ENCODE results near the gene MICAL2.

Gene MICAL2

DNA sequence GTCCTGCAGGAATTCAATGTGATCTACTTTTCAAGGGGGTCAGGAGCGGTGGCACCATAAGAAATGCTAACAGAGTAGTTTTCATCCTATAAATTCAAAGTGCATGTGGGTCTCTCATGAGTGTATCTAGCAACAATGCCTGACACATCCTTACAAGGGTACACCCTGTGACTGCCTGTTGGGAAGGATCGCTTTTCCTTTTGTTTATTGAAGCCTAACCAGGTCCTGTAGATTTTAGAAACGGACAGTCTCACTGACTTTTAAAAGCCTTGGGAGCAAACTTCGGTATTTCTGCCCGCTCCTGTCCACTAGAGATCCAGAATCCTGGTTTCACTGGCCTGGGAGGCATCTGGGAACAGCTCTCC lies 102.4 kb downstream of the MICAL2 start:
- DNase-seq, result no peak

GRCh38 chr11:12213883-12214282 lies 103.5 kb downstream of the MICAL2 start:
- DNase-seq, result no peak

DNA sequence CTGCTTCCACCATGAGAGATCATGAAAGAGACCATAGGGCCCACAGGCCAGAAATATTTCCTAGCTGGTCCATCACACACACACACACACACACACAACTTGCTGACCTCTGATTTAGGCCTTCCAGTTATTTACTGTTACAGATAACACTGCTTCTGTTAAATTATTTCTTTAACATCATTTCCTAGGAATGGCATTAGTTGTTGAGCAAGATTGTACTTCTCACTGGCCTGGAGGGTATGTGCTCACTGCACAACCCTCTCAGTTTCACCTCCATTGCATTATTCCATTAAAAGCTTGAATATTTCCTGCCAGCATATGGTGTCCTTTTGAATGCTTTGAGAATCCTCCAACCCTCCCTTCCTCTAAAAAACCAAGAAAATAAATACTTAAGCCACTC lies 104.4 kb downstream of the MICAL2 start:
- DNase-seq, result no peak

DNA sequence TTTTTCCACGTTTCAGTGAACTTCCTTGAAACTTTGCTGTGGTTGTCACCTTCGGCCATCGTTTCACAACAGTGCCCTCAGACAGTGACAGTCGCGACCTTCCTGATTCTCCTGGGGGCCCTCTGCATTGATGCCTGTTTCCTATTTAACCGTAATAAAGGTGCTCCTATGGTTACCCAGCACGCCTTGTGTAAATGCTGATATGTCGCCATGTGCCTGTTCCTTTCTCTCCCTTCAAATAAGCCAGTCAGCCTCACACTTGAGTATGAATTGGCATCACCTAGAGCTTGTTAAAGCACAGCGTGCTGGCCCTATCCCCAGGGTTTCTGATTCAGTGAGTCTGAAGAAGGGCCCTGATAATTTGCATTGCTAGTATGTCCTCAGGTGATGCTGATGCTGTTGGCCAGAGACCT lies 104.8 kb downstream of the MICAL2 start:
- no peak for DNase-seq

DNA sequence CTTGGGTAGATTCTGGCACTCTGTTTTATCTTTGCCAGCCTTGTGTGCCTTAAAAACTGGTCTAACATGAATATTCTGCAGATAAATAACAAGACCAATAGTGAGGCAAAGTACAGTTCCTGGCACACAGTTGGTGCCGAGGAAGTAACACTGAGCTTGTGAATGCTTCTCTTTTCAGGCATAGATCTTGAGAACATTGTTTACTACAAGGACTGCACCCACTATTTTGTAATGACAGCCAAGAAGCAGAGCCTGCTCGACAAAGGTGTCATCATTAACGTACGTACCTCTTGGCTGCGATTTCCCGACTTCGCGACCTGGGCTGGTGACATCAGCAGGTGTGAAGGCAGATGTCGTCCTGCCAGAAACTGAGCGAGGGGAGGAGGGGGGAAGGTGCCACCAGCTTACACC lies 105.7 kb downstream of the MICAL2 start:
- no peak for DNase-seq

DNA sequence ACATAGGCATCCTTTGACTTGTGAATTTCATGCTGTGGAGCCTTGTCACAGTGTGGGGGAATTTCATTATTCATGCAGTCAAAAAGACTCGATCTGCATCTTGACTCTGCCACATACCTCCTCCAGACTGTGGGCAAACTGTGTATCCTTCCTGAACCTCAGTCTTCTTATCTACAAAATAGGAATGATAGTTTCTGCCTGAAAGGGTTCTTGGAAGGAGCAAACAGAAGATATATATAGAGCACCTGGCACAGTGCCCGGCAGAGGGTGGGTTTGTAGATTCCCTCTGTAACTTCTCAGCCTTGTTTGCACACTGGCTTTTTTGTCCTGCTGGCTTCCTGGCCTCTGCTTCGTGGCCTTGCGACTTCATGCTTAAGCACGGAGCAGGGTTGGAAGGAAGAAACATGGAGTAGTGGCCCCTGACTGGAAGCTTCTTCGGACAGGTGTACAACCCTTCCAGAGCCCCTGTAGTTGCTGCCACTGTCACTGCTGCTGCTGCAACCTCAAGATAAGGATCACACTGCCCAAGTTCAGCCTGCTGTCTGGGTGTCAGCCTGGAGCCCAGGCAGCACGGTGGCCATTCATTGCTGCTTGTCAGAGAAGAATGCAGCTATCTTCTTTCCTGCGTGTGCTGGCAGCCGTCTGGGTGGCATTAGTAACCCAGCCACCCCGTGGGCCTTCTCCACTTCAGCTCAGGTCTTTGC lies 106.4 kb downstream of the MICAL2 start:
- DNase-seq, result no peak

GRCh38 chr11:12217879-12218278 lies 107.5 kb downstream of the MICAL2 start:
- DNase-seq, result no peak

DNA sequence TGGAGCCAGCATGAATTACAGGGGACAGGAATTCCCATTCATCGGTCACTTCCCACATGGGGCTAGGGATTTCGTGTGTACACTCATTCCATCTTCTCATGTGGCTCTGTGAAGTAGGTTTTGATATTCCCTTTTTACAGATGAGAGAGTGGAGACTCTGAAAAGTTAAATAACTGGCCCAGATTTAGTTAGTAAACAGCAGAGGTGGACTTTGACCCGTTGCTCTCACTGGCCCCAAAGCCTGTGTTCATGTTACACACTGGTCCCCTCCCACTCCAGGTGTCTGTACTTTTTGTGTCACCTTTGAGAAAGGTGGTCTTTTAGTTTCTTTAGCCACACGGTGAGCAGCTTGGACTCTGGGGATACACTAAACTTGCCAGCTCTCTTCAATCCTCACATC lies 108.5 kb downstream of the MICAL2 start:
- DNase-seq, result no peak

DNA sequence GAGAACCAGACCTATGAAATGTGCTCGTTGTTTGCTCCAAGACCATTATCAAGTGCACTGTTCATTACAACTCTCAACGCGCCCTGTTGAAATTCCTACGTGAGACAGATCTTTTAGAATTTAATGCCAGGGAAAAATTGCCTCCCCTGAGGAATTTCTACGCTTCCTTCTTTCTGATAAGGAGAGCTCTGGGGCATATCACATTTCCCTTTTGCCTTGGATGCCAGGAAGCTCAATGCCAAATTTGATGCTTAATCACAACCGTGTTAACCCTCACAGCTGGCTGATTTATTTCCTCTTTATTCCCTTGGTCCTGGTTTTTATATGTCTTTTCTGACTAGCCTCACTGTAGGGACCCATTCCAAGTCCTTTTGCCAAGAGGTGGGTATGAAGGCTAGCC lies 109.4 kb downstream of the MICAL2 start:
- DNase-seq, result no peak

- DNase-seq, result no peak
These were observed 109.9 kb downstream of the MICAL2 start for GRCh38 chr11:12220305-12220704.

- DNase-seq, result no peak
These were observed 110.7 kb downstream of the MICAL2 start for GRCh38 chr11:12221051-12221535.

DNA sequence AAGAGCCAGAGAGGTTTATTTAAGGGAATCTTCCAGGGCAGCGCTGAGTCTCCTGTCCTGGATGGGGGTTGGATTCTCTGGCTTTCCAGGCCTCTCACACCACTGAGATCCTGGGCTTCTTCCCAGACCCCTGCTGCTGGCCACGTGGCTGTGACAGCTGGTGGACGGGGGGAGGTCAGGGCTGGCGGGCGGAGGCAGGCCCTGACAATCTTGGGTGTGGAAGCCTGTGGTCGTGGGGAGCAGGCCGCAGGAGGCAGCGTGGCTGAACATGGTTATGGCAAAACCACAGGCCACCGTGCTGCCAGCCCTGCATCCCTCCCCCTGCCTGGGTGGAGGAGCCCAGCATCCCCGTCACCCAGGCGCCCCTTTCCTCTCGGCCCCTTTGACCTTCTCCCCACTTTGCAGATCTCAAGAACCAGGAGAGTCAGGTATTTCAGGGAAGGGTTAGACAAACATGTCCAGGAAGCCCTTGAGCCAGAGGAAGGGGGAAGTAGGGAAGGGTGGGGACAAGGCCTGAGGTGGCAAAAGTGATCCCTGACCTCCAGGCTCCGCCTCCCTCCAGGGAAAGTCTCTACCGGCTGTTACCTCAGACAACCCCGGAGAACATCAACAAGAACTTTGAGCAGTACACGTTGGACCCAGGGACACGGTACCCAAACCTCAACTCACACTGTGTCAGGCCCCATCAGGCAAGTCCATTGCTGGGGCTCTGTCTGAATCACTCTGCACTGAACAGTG lies 111.8 kb downstream of the MICAL2 start:
- DNase-seq, result no peak

DNA sequence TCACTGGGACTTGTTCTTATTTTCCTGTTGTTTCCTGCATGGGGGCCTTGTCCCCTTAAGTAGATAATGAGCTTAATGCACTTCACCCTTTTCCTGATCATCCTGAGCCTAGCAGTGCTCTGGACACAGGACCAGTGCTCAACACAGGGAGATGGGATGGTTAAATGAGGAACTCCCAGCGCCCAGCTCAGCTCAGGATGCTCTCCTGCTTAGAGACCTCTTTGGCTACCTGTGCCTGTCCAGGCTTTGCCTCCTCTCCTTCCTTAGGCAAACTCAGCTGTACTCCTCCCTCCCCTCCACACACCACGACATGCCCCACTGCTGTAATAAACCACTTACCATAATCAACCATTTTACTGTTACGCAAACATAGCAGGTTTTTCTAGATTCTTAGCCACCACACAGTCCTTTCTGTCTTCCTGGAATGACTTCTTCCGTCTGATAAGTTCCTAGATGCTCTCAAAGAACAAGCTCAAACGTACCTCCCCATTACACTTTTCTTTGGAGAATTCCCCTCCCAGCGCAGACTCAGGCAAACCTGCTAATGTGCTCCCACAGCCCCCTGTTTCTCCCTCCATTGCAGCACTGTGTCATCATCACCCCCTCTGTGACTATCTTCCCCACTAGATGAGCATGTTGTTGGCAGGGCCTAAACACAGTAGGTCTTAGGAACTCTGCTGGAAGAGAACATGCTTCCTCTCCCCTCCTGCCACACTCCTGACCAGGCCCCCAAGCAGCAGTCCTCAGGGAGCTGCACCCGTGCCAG lies 113.6 kb downstream of the MICAL2 start:
- DNase-seq, result no peak

- peak in 1 of 2 experiments; percentile 33 for DNase-seq
These were observed 114.1 kb downstream of the MICAL2 start for GRCh38 chr11:12224537-12224893.

DNA sequence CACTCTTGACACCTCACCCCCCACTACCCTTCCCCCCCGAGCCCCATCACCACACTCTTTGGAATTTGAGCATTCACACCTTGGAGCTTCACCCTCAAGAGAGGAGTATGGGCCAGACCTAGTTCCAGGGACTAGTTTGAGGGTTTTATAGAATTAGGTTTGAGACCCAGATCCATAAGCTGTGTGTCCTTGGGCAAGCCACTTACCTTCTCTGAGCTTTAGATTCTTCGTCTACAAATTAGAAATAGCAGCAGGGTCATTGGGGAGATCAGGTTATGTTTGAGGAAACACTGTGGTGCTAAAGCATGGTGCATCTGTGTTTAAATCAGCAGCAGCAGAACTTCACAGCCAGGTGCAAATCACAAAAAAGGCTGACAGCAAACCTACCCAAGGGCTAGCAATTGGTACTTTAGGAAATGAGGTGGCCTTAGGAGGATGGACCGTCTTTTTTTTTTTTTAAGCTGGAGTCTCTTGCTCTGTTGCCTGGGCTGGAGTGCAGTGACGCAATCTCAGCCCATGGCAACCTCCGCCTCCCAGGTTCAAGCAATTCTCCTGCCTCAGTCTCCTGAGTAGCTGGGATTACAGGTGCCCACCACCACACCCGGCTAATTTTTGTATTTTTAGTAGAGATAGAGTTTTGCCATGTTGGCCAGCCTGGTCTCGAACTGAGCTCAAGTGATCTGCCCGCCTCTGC lies 114.8 kb downstream of the MICAL2 start:
- no peak for DNase-seq

- DNase-seq, result no peak
These were observed 115.7 kb downstream of the MICAL2 start for GRCh38 chr11:12226093-12226492.

- DNase-seq, result no peak
These were observed 119.2 kb downstream of the MICAL2 start for GRCh38 chr11:12229450-12230229.

GRCh38 chr11:12232160-12232559 lies 121.8 kb downstream of the MICAL2 start:
- no peak for DNase-seq

DNA sequence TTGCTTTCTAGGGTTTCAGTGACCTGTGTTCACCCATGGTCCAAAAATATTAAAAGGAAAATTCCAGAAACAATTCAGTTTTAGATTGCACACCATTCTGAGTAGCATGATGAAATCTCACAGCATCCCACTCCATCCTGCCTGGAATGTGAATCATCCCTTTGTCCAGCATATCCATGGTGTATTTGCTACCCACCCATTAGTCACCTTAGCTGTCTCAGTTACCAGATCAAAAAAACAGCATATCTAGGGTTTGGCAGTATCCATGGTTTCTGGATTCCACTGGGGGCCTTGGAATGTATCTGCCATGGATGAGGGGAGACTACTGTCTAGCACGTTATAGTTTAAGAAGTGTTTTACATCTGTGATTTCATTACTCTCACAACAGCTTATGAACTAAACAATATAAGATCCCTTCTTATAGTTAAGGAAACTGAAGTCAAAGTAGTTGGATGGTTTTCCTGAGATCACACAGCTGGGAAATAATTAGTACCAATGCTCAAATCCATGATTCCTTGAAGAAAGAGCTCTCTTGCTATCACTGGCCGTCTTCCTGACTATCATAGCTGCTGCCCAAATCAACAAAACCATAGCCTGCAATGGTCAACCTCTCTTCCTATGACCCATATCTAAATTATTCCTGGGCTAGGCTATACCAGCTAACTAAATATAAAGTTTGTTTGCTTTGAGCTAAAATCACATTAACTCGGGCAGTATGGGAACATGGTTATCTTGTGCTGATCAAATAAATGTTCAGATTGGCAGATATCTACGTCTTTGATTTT lies 122.6 kb downstream of the MICAL2 start:
- DNase-seq, result no peak

DNA sequence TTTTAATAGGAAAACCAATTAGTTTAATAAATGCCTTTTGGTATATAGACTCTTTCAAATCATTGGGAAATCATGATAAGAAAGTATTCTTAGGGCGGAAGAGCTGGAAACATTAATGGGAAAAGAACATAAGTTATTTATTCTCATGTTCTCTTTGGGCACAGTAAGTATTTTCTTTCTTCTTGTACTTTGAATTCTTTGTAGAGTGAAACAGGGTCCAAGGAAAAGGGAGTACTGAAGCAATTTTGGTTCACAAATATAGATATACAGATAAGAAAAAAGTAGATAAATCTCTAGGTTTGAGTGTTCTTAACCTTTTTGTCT lies 123.2 kb downstream of the MICAL2 start:
- no peak for DNase-seq

DNA sequence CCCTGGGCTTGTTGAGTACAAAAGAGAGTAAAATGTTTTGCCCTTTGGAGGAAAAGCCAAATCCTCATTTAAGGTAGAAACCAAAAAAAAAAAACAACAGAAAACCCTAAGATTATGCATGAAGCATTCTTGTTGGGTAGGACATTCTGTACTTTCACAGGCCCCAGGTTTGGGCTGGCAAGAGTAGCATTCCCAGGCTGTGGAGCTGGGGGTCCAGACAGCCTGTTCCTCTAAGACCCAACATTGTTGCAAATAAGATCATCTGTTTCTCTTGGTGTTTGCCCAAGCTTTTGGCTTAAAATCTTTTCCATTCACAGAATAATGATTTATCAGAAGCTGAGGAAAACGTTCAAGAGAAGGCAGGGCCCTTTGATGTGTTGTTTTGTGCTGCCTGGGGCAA lies 123.8 kb downstream of the MICAL2 start:
- DNase-seq, result no peak

DNA sequence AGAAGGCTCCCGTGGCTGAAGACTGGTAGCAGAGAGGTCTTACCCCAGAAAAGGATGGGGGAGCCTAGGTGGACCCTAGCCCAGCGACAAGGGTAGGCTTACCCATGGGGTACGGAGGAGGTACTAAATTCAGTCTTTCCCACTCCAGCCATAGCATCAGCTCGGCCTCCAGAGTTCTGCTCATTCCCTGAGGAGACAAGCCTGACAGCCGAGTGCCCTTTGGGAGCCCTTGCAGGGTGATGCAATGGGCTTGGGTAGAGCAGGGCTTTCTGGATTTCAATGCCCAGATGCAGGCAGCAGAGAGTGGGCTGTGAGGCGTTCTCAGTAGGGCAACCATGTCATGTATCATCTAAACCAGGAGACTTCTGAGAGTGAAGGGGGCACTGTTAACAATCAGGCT lies 124.7 kb downstream of the MICAL2 start:
- no peak for DNase-seq
